Stimulated activated memory B cell treated with anti-CD40 and anti-IgM and Interleukin-4, amounts not matched to agents 10 μg/mL and 1 μg/mL and 100 μg/mL, for 72 hours (primary cell): ENCODE measurements around the gene MKX.
A peak's percentile ranks its signal among the peaks of the same experiment; 100 is the strongest.
"Not testable (repeated sequence)": the region's sequence is repeated elsewhere in the genome, so short reads cannot be mapped to it uniquely, and the experiment has no call there.

Source experiments
- ATAC-seq: fragments of 150-1000 bp; cut with Tn5 transposase; 2 replicates; pipeline ENCODE4 v1.10.0; 2021
- H3K27ac Mint-ChIP-seq: one replicate; pipeline ENCODE4 v1.8.0; 2022; ENCODE audit warnings: mild to moderate bottlenecking, mixed read lengths
- H3K27me3 Mint-ChIP-seq: one replicate; pipeline ENCODE4 v1.8.0; 2022; ENCODE audit warnings: mixed read lengths
- H3K36me3 Mint-ChIP-seq: one replicate; pipeline ENCODE4 v1.8.0; 2022; ENCODE audit warnings: mixed read lengths
- H3K4me1 Mint-ChIP-seq: one replicate; pipeline ENCODE4 v1.8.0; 2022; ENCODE audit warnings: mixed read lengths
- H3K4me3 Mint-ChIP-seq: one replicate; pipeline ENCODE4 v1.8.0; 2022; ENCODE audit warnings: mild to moderate bottlenecking, moderate library complexity, mixed read lengths
- H3K9me3 Mint-ChIP-seq: one replicate; pipeline ENCODE4 v1.8.0; 2022; ENCODE audit warnings: mixed read lengths

MKX gene

DNA sequence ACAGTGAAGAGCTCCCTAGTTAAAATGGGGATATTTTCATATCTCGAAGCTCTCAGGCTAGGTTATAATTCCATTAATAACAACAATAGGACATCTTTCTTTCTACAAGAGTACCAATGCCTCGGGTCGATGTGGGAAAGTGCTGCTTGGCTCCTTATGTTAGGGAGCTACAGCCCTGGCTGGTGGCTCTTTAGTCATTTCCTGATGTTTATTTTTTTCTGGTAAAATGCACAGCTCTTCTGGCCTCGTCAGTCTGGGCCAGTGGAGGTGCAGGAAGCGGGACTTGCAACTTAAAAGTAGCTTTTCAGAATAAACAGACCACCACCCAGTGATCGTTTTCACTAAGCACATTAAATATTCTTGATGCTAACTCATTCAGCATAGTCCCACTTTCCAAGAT is 58.3 kb downstream of the MKX start:
- peaks cover 11% of the 10 kb centered on the region for H3K27me3 Mint-ChIP-seq
- H3K36me3 Mint-ChIP-seq, result no peaks in the 10 kb centered on the region
- no peak for ATAC-seq
- peaks cover 3% of the 10 kb centered on the region for H3K9me3 Mint-ChIP-seq
- H3K27ac Mint-ChIP-seq, result no peak overlapping the region
- no peaks in the 10 kb centered on the region for H3K4me1 Mint-ChIP-seq
- H3K4me3 Mint-ChIP-seq, result no peak overlapping the region

GRCh38 chr10:27685681-27686080 is 59.9 kb downstream of the MKX start:
- Mint-ChIP-seq H3K36me3 (no peaks in the 10 kb centered on the region), H3K9me3 (no peaks in the 10 kb centered on the region), H3K4me3 (no peak overlapping the region), H3K27me3 (peaks cover 11% of the 10 kb centered on the region), H3K4me1 (no peaks in the 10 kb centered on the region), H3K27ac (no peak overlapping the region)
- no peak for ATAC-seq

DNA sequence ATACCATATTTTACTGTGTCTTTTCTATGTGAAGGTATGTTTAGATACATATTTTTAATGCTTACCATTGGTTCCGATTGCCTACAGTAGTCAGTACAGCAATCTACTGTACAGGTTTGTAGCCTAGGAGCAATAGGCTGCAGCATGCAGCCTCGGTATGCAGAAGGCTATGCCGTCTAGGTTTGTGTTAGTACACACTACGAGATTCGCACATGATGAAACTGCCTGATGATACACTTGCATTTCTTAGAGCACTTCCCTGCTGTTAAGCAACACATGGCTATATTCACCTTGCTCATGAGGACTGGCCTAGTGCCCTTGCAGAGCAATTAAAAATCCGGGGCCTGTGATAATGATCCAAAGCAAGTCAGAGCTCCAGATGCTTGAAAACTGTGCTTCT is 62.4 kb downstream of the MKX start:
- Mint-ChIP-seq H3K9me3 (no peaks in the 10 kb centered on the region), H3K36me3 (no peaks in the 10 kb centered on the region), H3K4me3 (no peak overlapping the region), H3K27me3 (peaks cover 11% of the 10 kb centered on the region), H3K4me1 (no peaks in the 10 kb centered on the region), H3K27ac (no peak overlapping the region)
- no peak for ATAC-seq

DNA sequence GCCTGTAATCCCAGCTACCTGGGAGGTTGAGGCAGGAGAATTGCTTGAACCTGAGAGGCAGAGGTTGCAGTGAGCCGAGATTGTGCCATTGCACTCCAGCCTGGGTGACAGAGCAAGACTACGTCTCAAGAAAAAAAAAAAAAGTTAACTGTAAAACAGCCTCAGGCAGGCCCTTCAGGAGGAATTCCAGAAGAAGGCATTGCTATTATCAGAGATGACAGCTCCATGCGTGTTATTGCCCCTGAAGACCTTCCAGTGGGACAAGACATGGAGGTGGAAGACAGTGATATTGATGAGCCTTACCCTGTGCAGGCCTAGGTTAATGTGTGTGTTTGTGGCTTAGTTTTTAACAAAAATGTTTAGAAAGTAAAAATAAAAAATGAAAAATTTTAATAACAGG is 63.8 kb downstream of the MKX start:
- H3K9me3 Mint-ChIP-seq, H3K4me3 Mint-ChIP-seq, H3K36me3 Mint-ChIP-seq, ATAC-seq, H3K27ac Mint-ChIP-seq, H3K4me1 Mint-ChIP-seq: not testable (repeated sequence)
- peaks cover 11% of the 10 kb centered on the region for H3K27me3 Mint-ChIP-seq

DNA sequence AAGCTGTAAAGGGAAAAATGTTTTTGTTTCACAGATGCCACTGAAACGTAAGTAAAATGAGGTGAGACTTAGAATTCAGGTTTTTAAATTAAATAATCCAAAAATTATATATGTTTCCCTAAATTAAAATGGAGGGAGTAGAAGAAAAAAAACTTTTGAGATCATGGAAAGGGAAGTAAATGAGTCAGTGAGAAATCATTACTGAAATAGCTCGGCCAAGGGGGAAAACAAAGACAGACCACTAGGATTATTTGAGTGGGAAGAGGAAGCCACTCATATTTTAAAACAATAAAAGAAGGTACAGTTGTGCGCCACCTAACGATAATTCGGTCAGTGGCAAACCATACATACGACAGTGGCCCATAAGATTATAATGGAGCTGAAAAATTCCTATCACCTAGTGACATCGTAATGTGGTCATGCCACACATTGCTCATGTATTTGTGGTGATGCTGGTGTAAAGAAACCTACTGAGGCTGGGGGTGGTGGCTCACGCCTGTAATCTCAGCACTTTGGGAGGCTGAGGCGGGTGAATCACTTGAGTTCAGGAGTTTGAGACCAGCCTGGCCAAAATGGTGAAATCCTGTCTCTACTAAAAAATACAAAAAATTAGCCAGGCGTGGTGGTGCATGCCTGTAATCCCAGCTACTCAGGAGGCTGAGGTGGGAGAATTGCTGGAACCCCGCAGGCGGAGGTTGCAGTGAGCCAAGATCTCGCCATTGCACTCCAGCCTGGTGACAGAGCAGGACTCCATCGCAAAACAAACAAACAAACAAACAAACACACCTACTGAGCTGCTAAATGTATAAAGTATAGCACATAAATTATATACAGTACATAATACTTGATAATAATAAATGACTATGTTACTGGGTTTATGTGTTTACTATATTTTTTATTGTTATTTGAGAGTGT is 64.7 kb downstream of the MKX start:
- Mint-ChIP-seq H3K4me3 (no peak overlapping the region), H3K9me3 (no peaks in the 10 kb centered on the region), H3K4me1 (no peaks in the 10 kb centered on the region), H3K27ac (no peak overlapping the region), H3K27me3 (peaks cover 5% of the 10 kb centered on the region), H3K36me3 (no peaks in the 10 kb centered on the region)
- ATAC-seq, result no peak

GRCh38 chr10:27680006-27680557 is 65.5 kb downstream of the MKX start:
- H3K36me3 Mint-ChIP-seq, result no peaks in the 10 kb centered on the region
- H3K9me3 Mint-ChIP-seq, result no peaks in the 10 kb centered on the region
- H3K27me3 Mint-ChIP-seq, result no peaks in the 10 kb centered on the region
- H3K4me3 Mint-ChIP-seq, result no peak overlapping the region
- no peak overlapping the region for H3K27ac Mint-ChIP-seq
- ATAC-seq, result peak; percentile 8
- H3K4me1 Mint-ChIP-seq, result no peaks in the 10 kb centered on the region

DNA sequence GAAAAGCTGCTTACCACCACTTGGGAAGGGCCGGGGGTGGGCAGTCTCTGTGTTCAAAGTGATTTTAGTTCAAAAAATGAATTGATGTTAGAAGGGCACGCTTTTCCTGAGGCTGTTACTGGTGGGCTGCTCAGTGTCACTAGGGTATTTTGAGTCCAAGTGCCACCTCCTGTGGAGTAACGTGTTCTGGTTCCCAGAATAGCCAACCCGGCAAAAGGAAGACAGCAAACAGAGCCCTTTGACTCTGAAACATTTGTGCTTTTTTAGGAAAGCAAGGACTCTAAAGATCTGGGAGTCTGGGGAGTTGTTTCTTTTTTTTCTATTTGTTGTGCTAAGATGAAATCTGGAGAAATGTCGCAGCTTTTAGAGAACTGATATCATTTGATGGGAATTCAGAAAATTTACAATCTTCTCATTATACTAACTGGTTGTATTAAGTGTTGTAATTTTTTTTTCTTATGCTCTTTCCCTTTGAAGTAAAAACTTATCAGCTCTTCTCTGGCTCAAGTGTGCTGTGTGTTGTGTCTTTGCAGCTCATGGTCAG is 66.2 kb downstream of the MKX start:
- Mint-ChIP-seq H3K27ac (no peak overlapping the region), H3K27me3 (no peaks in the 10 kb centered on the region), H3K36me3 (no peaks in the 10 kb centered on the region), H3K4me1 (no peaks in the 10 kb centered on the region), H3K4me3 (no peak overlapping the region), H3K9me3 (no peaks in the 10 kb centered on the region)
- no peak for ATAC-seq

DNA sequence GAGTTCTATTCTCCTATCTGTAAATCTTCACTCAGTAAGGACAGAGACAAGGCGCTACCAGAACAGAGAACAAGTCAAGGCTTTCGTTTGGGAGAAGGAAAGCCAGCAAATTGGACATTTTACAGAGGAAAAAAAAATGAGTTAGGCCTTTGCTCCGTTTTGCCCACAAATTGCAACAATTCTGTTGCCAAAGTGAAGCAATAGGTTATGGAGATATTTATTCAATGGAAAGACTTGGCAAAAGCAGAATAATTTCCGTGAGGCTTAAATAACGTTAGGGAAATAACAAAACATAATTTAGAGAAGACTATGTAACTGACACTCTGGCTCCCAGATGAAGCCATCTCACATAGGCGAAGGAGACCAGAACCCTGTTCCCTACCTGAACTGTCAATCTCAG is 67.5 kb downstream of the MKX start:
- no peak for ATAC-seq
- Mint-ChIP-seq H3K9me3 (no peaks in the 10 kb centered on the region), H3K4me1 (no peaks in the 10 kb centered on the region), H3K27ac (no peak overlapping the region), H3K36me3 (no peaks in the 10 kb centered on the region), H3K4me3 (no peak overlapping the region), H3K27me3 (no peaks in the 10 kb centered on the region)

GRCh38 chr10:27673065-27673464 is 72.6 kb downstream of the MKX start:
- Mint-ChIP-seq H3K27me3 (no peaks in the 10 kb centered on the region), H3K36me3 (no peaks in the 10 kb centered on the region), H3K4me3 (no peak overlapping the region), H3K4me1 (no peaks in the 10 kb centered on the region), H3K9me3 (no peaks in the 10 kb centered on the region), H3K27ac (no peak overlapping the region)
- ATAC-seq, result no peak

GRCh38 chr10:27671821-27672220 is 73.8 kb downstream of the MKX start:
- H3K9me3 Mint-ChIP-seq, result no peaks in the 10 kb centered on the region
- ATAC-seq, result no peak

DNA sequence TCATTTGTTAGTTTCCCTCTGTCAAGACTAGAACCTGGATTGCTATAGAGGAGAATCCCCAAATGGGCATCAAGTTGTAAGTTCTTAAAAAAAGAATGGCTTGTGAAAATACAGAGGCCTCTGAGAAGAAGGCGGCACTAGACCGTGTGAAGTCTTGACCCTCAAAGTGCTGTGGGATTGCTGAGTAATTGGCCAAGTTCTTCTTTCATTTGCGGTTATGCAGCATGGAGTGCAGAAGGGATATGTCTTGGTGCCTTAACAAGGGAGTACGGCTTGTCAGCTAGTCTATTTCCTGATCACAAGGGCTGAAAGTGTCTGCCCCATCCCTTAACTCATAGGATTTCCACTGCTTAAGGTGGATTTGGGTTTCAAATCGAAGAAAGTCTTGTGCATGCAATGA is 81.2 kb downstream of the MKX start:
- no peak overlapping the region for H3K4me3 Mint-ChIP-seq
- no peak for ATAC-seq
- no peaks in the 10 kb centered on the region for H3K36me3 Mint-ChIP-seq
- H3K9me3 Mint-ChIP-seq, result no peaks in the 10 kb centered on the region
- no peak overlapping the region for H3K27ac Mint-ChIP-seq
- H3K27me3 Mint-ChIP-seq, result peaks cover 60% of the 10 kb centered on the region
- H3K4me1 Mint-ChIP-seq, result no peaks in the 10 kb centered on the region

More at GRCh38 chr10:27671821-27672220, 73.8 kb downstream of the MKX start:
- H3K4me3 Mint-ChIP-seq, result no peak overlapping the region
- no peak overlapping the region for H3K27ac Mint-ChIP-seq
- H3K36me3 Mint-ChIP-seq, result no peaks in the 10 kb centered on the region
- H3K4me1 Mint-ChIP-seq, result no peaks in the 10 kb centered on the region
- H3K27me3 Mint-ChIP-seq, result no peaks in the 10 kb centered on the region

GRCh38 chr10:27663621-27664020 is 82.0 kb downstream of the MKX start:
- Mint-ChIP-seq H3K27ac (no peak overlapping the region), H3K9me3 (no peaks in the 10 kb centered on the region)
- ATAC-seq, result no peak

DNA sequence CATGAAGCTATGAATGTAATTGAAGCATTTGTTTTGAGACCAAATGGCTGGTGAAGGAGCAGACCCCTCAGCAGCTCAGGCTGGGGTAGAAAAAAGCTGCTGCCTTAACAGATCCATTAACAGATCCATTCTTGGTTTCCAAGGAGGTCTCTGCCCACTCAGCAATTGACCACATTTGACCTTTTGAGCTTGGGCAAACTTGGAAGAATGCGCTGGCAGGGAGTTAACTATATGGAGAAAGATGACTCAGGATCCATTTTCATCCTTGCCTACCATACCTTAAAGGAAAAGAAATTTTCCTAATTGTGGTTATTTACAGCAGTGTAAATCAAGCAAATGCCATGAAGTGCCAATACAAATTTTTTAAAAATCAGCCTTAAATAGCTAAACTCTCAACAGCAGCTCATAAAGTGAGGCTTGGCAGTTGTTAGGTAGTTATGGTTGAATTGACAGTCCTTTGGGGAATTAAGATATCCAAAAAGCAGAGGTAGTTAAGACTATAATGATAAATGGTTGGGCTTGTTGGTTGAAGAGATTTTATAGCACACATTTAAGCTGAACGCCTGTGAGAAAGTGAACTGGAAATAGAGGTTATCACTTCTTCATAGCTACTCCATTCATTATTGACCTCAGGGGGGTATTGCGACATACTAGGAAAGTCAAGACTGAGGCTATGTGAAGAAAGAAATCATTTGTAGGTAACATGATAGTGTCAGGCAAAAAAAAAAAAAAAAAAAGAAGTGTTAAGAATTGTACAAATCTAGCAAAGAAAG is 83.9 kb downstream of the MKX start:
- no peak overlapping the region for H3K4me3 Mint-ChIP-seq
- H3K4me1 Mint-ChIP-seq, result no peaks in the 10 kb centered on the region
- ATAC-seq, result no peak
- H3K36me3 Mint-ChIP-seq, result no peaks in the 10 kb centered on the region
- H3K27me3 Mint-ChIP-seq, result peaks cover 78% of the 10 kb centered on the region
- H3K27ac Mint-ChIP-seq, result no peak overlapping the region
- no peaks in the 10 kb centered on the region for H3K9me3 Mint-ChIP-seq

More at GRCh38 chr10:27663621-27664020, 82.0 kb downstream of the MKX start:
- Mint-ChIP-seq H3K27me3 (peaks cover 66% of the 10 kb centered on the region), H3K36me3 (no peaks in the 10 kb centered on the region), H3K4me1 (no peaks in the 10 kb centered on the region), H3K4me3 (no peak overlapping the region)

GRCh38 chr10:27660711-27661110 is 84.9 kb downstream of the MKX start:
- H3K4me3 Mint-ChIP-seq, result no peak overlapping the region
- no peaks in the 10 kb centered on the region for H3K9me3 Mint-ChIP-seq
- H3K27me3 Mint-ChIP-seq, result peaks cover 77% of the 10 kb centered on the region
- H3K27ac Mint-ChIP-seq, result no peak overlapping the region
- ATAC-seq, result no peak
- no peaks in the 10 kb centered on the region for H3K36me3 Mint-ChIP-seq
- H3K4me1 Mint-ChIP-seq, result no peaks in the 10 kb centered on the region

DNA sequence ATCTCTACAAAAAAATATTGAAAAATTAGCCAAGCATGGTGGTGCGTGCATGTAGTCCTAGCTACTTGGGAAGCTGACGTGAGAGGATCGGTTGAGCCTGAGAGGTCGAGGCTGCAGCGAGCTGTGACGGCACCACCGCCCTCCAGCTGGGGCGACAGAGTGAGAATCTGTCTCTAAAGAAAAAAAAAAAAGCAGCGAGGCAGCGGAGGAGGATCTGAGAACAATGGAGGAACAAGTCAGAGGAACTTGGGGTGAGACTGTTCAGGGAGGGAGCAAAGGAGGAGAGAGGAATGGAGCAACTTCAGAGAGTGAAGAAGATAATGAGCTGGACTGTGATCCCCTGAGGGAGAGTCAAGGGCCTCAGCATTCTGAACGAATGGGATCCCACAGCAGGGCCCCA is 85.4 kb downstream of the MKX start:
- Mint-ChIP-seq H3K4me1 (no peaks in the 10 kb centered on the region), H3K36me3 (no peaks in the 10 kb centered on the region), H3K9me3 (no peaks in the 10 kb centered on the region), H3K27me3 (peaks cover 73% of the 10 kb centered on the region), H3K4me3 (no peak overlapping the region), H3K27ac (no peak overlapping the region)
- ATAC-seq, result no peak
